Hepatocyte (in vitro differentiated cells): ENCODE measurements around the gene STK24.

Experiments
- CTCF ChIP-seq: fragments of 200-600 bp; sonication (generic); IDR thresholded peaks from 2 replicates; pipeline ENCODE4 v1.5.1; 2016; ENCODE audit warnings: antibody characterized with exemption, mild to moderate bottlenecking; ENCODE audit not compliant: poor library complexity
- EZH2phosphoT487 ChIP-seq: fragments of 200-600 bp; sonication (generic); IDR thresholded peaks from one replicate; pipeline ENCODE4 v1.6.1; 2018; ENCODE audit warnings: antibody characterized with exemption, mild to moderate bottlenecking, low read depth, moderate library complexity; ENCODE audit not compliant: unreplicated experiment, severe bottlenecking

GRCh38 chr13:98577836-98578285 lies 954 bp upstream of the STK24 start:
- TF ChIP-seq EZH2phosphoT487 = no peak
- TF ChIP-seq CTCF = no peak
